HG02943 (cell line): ENCODE results near the gene CRMP1.

Source experiments
- ATAC-seq: cut with Tn5 transposase; IDR thresholded peaks from one replicate; pipeline ENCODE4 v1.9.1; 2021; ENCODE audit warnings: mild to moderate bottlenecking, low read depth, moderate library complexity; ENCODE audit not compliant: unreplicated experiment

CRMP1 gene

DNA sequence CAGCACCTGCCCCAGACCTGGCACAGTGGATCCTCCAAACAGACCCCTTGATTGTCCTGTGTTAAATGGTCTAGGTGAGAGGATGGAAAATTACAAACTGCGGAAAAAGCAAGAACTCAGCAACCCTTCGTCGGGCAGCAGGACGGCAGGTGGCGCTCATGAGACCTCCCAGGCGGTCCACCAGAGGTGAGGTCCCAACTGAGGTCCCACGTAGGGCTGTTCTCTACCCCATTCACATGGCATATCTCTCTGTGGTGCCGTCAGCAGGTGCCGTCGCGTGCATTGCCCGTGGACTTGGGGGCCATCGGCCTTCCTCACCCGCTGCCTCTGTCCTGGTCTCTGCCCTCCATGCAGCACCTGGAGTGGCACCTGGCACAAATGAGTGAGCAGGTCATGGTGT is 88.2 kb downstream of the CRMP1 start:
- ATAC-seq, result no peak

DNA sequence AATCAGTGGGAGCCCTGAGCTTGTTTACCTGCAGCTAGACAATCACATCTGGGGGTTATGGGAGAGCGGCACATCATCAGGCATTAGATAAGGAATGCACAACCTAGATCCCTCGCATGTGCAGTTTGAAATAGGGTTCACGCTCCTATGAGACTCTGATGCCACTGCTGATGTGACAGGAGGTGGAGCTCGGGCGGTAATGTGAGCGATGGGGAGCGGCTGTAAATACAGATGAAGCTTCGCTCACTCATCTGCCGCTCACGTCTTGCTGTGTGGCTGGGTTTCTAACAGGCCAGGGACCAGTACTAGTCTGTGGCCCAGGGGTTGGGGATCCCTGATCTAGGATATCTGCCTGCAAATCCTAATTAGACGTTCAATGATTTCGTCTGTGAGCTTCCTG is 90.3 kb downstream of the CRMP1 start:
- no peak for ATAC-seq

DNA sequence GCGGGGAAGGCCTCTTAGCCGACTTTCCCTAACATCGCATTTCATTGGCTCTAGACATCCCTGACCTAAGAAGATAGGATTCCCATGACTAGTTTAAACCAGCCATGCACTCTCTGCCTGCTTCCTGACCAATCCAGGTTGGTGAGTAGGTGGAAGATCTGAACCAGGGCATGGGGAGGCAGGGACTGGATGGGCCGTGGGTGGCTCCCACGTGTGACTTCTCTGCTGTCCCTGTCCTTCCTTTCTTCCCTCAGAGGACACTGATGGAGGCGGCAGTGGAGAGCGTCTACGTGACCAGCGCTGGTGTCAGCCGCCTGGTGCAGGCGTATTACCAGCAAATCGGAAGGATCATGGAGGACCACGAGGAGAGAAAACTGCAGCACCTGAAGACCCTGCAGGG is 91.2 kb downstream of the CRMP1 start:
- no peak for ATAC-seq

DNA sequence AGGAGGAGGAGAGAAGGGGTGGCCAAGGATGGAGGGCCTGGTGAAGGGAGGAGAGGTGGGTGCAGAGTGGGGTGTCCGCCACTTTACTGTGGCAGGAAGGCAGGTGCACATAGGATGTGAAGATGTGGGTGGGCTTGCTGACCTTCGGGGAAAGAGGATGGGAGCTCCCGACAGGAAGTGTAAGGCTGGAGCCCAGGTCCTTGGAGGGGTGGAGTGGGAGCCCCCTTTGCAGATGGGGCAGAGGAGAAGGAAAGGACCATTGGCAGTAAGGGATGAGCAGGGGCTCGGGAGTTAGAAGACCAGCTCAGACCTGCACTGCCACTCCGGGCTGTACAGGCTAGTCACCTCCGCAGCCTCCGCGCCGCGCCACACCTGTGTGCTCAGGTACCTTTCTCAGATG is 92.4 kb downstream of the CRMP1 start:
- ATAC-seq, result no peak

DNA sequence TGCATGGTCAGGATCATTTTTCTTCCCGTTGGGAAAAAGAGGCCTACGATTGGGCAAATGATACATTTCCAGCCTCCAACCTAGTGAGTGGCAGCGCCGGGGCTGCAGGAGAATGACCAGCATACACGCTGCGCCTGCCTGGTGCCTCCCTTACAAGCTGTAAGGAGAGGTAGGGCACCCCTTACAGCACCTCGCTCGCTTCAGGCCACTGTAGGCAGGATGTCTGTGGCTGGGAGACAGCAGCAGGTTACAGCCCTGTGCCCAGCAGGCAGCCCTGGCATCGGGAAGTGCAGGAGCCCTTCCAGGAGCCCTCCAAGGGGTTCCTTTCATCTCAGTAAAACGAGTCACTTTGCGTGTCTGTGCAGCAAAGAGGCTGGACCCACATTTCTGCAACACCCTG is 93.5 kb downstream of the CRMP1 start:
- ATAC-seq, result no peak

DNA sequence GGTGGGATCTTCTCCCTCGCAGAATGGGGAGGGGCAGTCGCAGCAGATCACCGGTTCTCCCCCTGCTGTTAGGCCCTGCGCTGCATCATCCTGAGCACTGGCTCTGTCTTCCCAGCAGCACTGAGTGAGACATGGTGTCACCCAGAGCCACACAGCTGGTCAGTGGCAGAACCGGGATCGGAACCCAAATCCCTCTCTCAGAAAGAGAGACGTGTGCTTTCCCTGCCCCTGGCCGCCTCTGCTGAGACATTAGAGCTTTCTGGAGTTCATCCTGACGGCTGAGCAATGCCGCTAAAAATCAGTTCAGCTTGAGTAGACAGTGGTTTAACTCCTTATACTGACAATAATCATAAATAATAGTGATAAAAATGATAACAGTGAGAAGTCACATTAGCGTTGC is 93.9 kb downstream of the CRMP1 start:
- no peak for ATAC-seq

DNA sequence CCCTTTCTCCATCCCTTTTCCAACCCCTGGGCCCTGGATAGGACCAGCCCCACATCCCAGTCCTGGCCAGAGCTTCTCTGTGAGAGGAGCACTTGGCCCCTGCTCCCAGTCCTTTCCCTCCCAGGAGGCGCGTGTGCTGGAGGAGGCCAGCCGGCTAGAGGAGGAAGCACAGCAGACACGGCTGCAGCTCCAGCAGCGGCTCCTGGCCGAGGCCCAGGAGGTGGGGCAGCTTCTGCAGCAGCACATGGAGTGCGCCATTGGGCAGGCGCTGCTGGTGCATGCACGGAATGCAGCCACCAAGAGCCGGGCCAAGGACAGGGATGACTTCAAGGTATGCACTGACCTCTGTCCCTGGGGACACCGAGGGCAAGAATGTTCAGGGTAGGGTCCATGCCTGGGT is 94.4 kb downstream of the CRMP1 start:
- no peak for ATAC-seq

DNA sequence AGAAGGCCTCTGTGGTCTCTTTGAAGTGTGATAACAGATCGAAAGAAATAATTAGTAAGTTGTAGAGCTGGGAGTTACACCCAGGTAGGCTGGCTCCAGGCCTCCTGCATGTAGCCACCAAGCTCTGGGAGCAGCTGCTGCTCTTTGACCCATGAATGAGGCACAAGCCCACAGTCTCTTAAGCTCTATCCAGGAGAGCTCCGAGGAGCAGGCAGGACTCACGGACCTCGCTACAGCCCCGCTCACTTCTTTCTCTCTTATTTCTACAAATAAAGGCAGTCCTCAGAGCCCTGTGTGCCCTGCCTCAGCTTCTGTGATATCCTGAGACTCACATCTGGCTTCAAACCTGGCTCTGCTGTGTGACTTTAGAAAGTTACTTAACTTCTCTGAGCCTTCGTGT is 95.0 kb downstream of the CRMP1 start:
- no peak for ATAC-seq

DNA sequence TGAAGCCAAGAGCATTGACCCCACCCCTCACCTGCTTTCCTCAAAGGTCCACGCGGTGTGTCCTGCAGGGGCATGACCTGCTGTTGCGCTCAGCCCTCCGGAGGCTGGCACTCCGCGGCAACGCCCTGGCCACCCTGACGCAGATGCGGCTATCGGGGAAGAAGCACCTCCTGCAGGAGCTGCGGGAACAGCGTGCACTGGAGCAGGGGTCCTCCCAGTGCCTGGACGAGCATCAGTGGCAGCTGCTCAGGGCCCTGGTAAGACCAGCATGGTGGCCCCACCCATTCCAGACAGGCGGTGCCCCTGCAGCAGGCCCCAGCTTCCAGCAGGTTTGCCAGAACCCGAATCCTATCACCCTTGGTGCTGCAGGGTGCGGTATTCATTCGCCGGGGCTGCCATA is 95.9 kb downstream of the CRMP1 start:
- no peak for ATAC-seq

DNA sequence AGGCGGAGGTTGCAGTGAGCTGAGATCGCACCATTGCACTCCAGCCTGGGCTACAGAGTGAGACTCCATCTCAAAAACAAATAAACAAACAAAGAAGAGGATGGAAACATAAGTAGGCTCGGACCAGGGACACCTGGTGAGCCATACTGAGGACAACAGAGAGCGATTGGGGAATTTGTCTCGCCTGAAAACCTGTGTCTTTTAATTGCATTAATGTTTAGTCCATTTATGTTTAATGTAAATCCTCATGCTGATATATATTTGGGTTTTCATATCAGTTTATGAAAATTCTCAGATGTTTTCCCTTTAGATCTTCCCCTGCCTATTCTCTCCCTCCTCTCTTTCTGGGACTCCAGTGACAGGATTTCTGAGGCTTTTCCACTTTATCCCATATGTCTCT is 97.3 kb downstream of the CRMP1 start:
- ATAC-seq, result no peak

DNA sequence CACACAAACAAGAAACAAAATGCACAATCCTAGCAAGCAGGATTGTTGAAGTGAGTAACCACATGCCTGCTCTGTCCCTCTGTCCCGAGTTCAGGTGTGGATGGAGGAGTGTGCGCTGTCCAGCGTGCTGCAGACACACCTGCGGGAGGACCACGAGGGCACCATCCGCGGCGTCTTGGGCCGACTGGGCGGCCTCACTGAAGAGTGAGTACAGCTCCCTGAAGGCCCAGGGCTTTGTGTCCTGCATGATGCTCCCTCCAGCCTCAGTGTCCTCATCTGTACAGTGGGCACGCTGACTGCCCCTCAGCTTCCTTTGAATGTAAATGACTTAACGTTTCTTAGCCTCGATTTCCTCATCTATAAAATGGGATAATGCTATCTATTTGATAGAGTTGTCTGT is 99.4 kb downstream of the CRMP1 start:
- no peak for ATAC-seq

DNA sequence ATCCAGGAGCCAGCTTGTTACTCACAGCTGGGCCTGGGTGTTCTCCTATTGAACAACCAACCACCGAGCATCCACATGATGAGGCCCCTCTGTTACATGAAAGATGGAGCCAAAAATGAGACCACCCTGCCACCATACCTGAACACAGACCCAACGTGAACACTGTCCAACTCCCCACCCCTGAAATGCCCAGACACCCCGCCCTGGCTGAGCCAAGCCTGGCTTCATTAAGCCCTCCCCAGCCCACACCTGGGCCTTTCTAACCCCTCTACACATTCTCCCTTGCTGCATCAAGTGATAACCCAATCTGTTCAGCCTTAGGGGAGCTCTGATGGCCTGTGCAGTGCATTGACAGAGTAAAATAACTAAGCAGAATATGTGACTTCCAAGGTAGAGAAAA is 101.2 kb downstream of the CRMP1 start:
- no peak for ATAC-seq

DNA sequence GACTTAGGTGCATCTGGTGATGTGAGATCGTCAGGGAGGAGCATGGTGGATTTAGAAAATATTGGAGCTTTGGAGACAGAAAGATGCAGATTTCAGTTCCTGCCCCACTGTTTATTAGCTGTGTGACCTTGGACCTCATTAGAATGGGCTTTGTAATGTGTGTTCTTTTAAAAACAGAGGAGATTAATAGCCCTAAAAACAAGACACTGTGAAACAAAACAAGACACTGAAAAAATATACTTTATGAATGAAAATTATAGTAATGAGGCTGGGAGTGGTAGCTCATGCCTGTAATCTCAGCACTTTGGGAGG is 102.4 kb downstream of the CRMP1 start:
- no peak for ATAC-seq

DNA sequence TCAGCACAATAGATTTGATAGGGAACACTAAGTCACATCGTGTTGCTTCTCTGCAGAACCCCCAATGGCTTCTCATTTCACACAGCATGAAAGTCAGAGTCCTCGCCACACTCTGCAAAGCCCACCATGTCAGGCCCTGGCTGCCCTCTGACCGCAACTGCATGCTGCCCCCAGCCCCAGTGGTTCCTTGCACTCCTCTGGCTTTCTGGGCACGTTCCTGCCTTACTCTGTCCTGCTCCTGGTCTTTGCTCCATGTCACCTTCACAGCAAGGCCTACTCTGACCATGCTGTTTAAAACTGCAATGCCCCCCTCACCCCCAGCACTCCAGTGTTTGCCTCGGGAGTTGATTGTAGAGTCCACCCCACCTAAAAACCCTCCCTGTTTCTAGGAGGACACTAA is 103.7 kb downstream of the CRMP1 start:
- ATAC-seq, result no peak

DNA sequence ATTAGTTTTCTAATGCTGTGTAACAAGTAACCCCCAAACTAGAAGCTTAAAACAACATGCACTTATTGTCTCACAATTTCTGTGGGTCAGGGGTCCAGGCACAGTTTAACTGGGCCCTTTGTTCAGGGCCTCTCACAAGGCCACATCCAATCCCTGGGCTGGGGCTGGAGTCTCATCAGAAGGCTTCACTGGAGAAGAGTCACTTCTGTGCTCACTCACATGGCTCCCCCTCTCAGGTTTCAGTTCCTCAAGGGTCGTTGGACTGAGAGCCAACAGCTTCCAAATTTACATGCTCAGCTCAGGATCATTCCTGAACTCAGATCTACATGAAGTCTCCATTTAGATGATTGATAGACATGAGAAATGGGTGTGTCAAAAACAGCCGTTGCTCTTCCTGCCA is 104.7 kb downstream of the CRMP1 start:
- no peak for ATAC-seq

DNA sequence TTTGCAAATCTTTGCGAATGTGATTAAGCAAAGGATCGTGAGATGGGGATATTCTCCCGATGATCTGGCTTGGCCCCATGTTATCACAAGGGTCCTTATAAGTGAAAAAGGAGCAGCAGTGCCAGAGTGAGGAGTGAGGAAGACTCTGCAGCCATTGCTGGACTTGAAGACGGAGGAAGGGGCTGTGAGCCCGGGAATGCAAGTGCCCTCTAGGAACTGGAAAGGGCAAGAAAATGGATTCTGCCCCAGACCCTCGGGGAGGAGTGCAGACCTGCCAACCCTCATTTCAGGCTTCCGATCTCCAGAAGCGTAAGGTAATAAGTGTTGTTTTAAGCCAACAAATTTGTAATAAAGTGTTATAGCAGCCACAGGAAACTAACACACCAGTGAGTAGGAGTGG is 105.6 kb downstream of the CRMP1 start:
- ATAC-seq, result no peak

DNA sequence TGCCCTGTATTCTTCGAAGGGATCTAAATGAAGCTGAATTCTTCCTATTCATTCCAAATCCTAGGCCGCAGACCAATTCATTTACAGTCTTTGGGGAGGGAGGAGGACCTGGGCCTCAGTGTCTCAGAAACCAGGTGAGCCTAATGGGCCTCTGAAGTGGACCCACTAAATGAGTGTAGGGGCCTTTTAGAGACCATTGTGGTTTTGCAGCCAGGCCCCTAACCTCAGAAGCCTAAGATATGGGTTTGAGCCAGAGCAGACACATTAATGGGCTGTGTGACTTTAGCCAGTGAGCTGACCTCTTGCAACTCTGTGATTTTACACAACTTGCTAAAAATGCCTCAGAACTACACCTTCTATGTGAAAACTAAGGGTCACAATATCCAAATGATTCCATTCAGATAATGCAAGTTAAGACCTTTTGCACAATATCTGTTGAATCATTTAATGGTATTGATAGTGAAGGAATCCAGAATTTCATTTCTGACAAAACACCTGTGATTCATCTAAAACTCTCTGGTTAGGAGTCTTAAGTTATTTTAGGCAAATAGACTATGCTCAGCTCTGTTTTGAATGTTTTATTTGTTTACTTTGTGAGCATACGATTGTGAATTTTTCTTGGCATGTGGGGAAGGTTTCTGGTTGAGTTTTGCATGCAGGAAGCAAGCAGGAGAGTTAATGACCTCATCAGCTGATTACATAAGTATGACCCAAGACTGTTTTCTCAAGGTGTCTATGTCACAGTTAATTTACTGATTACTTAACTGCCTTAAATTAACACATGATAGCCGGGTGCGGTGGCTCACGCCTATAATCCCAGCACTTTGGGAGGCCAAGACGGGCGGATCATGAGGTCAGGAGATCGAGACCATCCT is 106.8 kb downstream of the CRMP1 start:
- no peak for ATAC-seq

DNA sequence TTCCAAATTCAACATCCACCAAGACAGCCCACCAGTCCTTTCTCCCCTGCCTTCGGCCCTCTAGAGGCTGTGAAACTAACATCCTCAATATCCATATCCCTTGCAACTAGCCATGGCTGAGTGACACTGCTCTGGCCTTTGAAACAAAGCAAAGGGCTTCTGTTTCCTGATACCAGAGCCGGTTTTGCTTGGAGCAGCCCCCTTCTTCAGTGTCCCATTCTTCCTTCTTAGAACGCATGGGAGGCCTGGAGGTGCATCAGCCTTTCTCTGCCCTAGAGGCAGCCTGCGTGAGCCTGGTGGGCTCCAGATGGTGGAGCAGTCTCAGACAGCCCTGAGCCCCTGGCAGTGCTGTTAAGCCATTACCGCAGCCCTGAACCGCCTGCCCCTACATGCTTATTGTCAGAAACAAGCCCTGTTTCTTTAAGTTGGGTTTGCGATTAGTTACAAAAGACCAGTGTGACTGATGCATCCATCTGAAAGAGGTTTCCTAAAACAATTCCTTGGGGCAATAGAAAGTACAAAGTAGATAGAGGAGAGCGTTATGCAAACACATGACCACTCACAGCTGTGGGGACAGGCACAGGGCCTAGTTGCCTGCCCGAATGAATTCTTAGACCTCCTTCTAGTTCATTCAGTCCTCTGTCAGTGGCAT is 107.8 kb downstream of the CRMP1 start:
- no peak for ATAC-seq

DNA sequence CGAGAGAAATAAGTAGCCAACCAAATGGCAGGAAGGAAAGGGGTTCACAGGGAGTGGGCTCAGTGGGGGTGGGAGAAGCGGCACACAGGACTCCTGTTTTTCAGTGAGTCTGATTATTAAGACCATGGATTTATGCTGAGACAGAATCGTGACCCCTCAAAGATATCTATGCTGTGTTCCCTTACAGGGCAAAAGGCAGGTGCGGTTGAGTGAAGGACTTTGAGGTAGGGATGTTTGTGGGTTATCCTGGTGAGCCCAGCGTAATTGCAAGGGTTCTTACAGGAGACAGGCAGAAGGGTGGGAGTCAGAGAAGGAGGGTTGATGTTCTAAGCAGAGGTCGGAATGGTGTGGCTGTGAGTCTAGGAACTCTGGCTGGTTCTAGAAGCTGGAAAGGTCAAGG is 108.9 kb downstream of the CRMP1 start:
- no peak for ATAC-seq

DNA sequence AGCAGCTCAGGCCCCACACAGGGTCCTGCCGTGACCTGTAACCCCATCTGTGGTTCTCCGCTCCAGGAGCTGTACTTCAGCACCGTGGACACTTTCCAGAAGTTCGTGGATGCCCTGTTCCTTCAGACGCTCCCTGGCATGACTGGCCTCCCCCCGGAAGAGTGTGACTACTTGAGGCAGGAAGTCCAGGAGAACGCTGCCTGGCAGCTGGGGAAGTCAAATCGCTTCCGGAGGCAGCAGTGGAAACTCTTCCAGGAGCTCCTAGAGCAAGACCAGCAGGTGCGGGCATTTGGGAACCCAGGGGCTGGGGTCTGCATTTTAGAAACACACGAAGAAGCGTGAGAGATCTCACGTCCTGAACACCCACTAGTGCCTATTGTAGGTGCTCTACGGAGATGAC is 109.4 kb downstream of the CRMP1 start:
- ATAC-seq, result no peak

DNA sequence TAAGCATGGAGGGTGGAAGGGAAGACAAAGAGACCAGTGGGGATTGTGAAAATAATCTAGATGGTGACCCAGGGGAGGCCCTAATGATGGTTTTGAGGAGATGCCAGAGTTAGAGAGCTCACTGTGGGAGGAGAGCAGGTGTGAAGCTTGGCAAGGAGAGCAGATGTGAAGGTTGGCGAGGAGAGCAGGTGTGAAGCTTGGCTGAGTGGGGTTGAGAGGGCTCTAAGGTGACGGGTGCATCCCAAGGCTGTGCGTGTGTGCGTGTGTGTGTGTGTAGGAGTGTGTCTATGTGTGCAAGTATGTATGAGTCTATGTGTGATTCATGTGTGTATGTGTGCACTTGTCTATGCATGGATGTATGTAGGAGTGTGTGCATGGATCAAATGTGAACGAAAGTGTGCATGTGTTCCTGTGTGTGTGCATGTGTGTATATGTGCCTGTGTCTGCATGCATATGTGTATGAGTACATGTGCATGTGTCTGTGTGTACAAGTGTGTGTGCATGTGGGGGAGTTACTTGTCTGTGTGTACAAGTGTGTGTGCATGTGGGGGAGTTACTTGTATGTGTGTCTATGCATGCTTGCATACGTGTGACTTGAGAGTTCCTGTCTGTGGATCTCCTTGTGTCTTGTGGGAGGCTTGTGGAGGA is 109.9 kb downstream of the CRMP1 start:
- no peak for ATAC-seq

DNA sequence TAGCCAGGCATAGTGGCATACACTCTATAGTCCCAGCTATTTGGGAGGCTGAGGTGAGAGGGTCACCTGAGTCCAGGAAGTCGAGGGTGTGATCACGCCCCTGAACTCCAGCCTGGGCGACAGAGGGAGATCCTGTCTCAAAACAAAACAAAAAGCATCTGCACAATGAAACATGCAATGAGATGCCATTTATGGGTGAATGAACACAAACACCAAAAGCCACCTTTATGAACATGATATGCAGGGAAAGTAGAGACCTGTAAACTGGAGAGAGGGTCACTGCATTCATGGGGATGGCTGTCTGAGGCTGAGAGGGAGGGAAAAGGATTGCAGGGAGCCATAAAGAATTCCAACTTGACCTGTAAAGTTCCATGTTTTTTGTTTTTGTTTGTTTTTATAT is 111.2 kb downstream of the CRMP1 start:
- no peak for ATAC-seq
